Gastroesophageal sphincter (tissue), 4 donors: ENCODE results near the gene PRDX1. TPM values are rescaled to one million over a fixed set of nuclear protein-coding genes. Genes with fewer than 3 reads are reported as not detected.

Experiments
- ATAC-seq: fragments of 150-250 bp; one replicate; pipeline ENCODE4 v1.9.1; 2016; ENCODE audit warnings: mild to moderate bottlenecking, moderate library complexity
- H3K27ac ChIP-seq, 4 donors: fragments of 200-600 bp; sonication (generic) in 3 of 4; 1 replicate in 3 of 4; 2 replicates in 1 of 4; pipeline ENCODE4 v1.5.1; 2016 to 2019
- H3K27me3 ChIP-seq: fragments of 200-600 bp; sonication (generic); one replicate; pipeline ENCODE4 v1.5.1; 2019
- H3K36me3 ChIP-seq, 2 donors: fragments of 200-600 bp; sonication (generic); one replicate each; pipeline ENCODE4 v1.5.1; 2019; ENCODE audit warnings: control low read depth in 1 of 2
- H3K4me1 ChIP-seq, 3 donors: fragments of 200-600 bp; sonication (generic); 1 replicate in 2 of 3; 2 replicates in 1 of 3; pipeline ENCODE4 v1.5.1; 2016 to 2019; ENCODE audit warnings: control low read depth in 2 of 3
- H3K4me3 ChIP-seq, 2 donors: fragments of 200-600 bp; sonication (generic); one replicate each; pipeline ENCODE4 v1.5.1; 2019; ENCODE audit warnings: mild to moderate bottlenecking in 1 of 2, moderate library complexity in 1 of 2
- H3K9me3 ChIP-seq, 3 donors: fragments of 200-600 bp; sonication (generic); one replicate each; pipeline ENCODE4 v1.5.1; 2017 to 2019; ENCODE audit warnings: control low read depth in 2 of 3
- CTCF ChIP-seq, 4 experiments: fragments of 200-600 bp in 2 of 4; fragments of 450-650 bp in 2 of 4; sonication (generic) in 1 of 4; IDR thresholded peaks; one replicate each; pipeline ENCODE4 v1.5.1; 2017 to 2019; ENCODE audit warnings: antibody characterized with exemption in 4 of 4, mild to moderate bottlenecking in 2 of 4, moderate library complexity in 2 of 4
- EP300 ChIP-seq: sonication (generic); formaldehyde crosslinking; IDR thresholded peaks from one replicate; pipeline ENCODE4 v1.6.1; 2017; ENCODE audit warnings: antibody characterized with exemption, mild to moderate bottlenecking
- POLR2A ChIP-seq, 2 donors: fragments of 450-650 bp; IDR thresholded peaks; one replicate each; pipeline ENCODE4 v1.6.1; 2017; ENCODE audit warnings: antibody characterized with exemption in 2 of 2, mild to moderate bottlenecking in 2 of 2, moderate library complexity in 1 of 2
- POLR2AphosphoS5 ChIP-seq: sonication (generic); formaldehyde crosslinking; IDR thresholded peaks from one replicate; pipeline ENCODE4 v1.6.1; 2017; ENCODE audit warnings: antibody characterized with exemption
- WGBS, 2 donors: methylation state at CpG; one replicate each; pipeline ENCODE4 v1.1.5; 2018; ENCODE audit warnings: low coverage in 1 of 2; 5-methylcytosine and 5-hydroxymethylcytosine counted together
- total RNA-seq, 4 donors: library from RNA; depleted of rRNA; stranded (reverse); fragments of >200 nt; gene quantifications; one replicate each; pipeline ENCODE4 v1.1.0, GENCODE V29; 2016

PRDX1 gene
- total RNA-seq, 4 donors from 2014 or later: 305 to 575 (median 359) TPM

GRCh38 chr1:45488666-45489377 lies 32.9 kb downstream of the PRDX1 start:
- 77 to 91% methylated on average over 6 to 8 of the region's 10 CpGs for WGBS, 2 donors
- Histone ChIP-seq H3K36me3 (no peaks in the 10 kb centered on the region), H3K4me1 (peaks cover 0 to 29% (median 8%) of the 10 kb centered on the region in 3 donors), H3K4me3 (no peak overlapping the region), H3K27me3 (no peaks in the 10 kb centered on the region), H3K9me3 (no peaks in the 10 kb centered on the region), H3K27ac (no peak overlapping the region)
- no peak for ATAC-seq
- TF ChIP-seq POLR2AphosphoS5 (no peak), CTCF (IDR thresholded peaks at IDR 0.05) (no peak), EP300 (no peak), POLR2A (IDR thresholded peaks at IDR 0.05) (no peak)

- ATAC-seq: no peak
- Histone ChIP-seq H3K27me3 (no peaks in the 10 kb centered on the region), H3K4me3 (no peak overlapping the region)
Measured at GRCh38 chr1:45485949-45486348, 35.7 kb downstream of the PRDX1 start.

GRCh38 chr1:45479039-45479748 lies 42.5 kb downstream of the PRDX1 start:
- TF ChIP-seq POLR2A (IDR thresholded peaks at IDR 0.05) (no peak), EP300 (no peak), CTCF (IDR thresholded peaks at IDR 0.05) (no peak), POLR2AphosphoS5 (no peak)
- ATAC-seq: no peak
- H3K27ac ChIP-seq: no peak overlapping the region
- H3K36me3 ChIP-seq: no peaks in the 10 kb centered on the region
- no peaks in the 10 kb centered on the region for H3K27me3 ChIP-seq
- H3K4me1 ChIP-seq: no peaks in the 10 kb centered on the region
- H3K9me3 ChIP-seq: no peaks in the 10 kb centered on the region
- WGBS, 2 donors: 77 to 79% methylated on average over 5 of the region's 5 CpGs
- H3K4me3 ChIP-seq: no peak overlapping the region

More at GRCh38 chr1:45485949-45486348, 35.7 kb downstream of the PRDX1 start:
- H3K4me1 ChIP-seq: peaks cover 0 to 11% (median 8%) of the 10 kb centered on the region in 3 donors
- no peak overlapping the region for H3K27ac ChIP-seq
- no peaks in the 10 kb centered on the region for H3K9me3 ChIP-seq
- no peaks in the 10 kb centered on the region for H3K36me3 ChIP-seq
- TF ChIP-seq EP300 (no peak), CTCF (IDR thresholded peaks at IDR 0.05) (no peak), POLR2AphosphoS5 (no peak), POLR2A (IDR thresholded peaks at IDR 0.05) (no peak)

- TF ChIP-seq POLR2AphosphoS5 (no peak), POLR2A (IDR thresholded peaks at IDR 0.05) (no peak), CTCF (IDR thresholded peaks at IDR 0.05) (no peak), EP300 (no peak)
- no peak for ATAC-seq
- no peaks in the 10 kb centered on the region for H3K36me3 ChIP-seq
- H3K4me1 ChIP-seq: no peaks in the 10 kb centered on the region
- 43 to 45% methylated on average over 3 of the region's 4 CpGs for WGBS, 2 donors
- H3K4me3 ChIP-seq: no peak overlapping the region
- H3K27ac ChIP-seq: no peak overlapping the region
- H3K9me3 ChIP-seq: no peaks in the 10 kb centered on the region
- no peaks in the 10 kb centered on the region for H3K27me3 ChIP-seq
Measured at GRCh38 chr1:45478121-45478814, 43.4 kb downstream of the PRDX1 start.
